Testis (tissue), 2 donors: Measurements from ENCODE around the gene NCKAP5.

ENCODE experiments used
- CTCF ChIP-seq, 3 experiments: fragments of 450-650 bp in 2 of 3; fragments of 200-600 bp in 1 of 3; sonication (generic) in 1 of 3; IDR thresholded peaks; one replicate each; pipeline ENCODE4 v1.5.1; 2016 to 2019; ENCODE audit warnings: antibody characterized with exemption in 3 of 3, mild to moderate bottlenecking in 2 of 3, moderate library complexity in 1 of 3
- POLR2A ChIP-seq: fragments of 450-650 bp; IDR thresholded peaks from one replicate; pipeline ENCODE4 v1.6.1; 2017; ENCODE audit warnings: antibody characterized with exemption, mild to moderate bottlenecking, moderate library complexity

- no peak for TF ChIP-seq CTCF (IDR thresholded peaks at IDR 0.05)
- TF ChIP-seq POLR2A = no peak
Observed at GRCh38 chr2:133334923-133335322, 233.3 kb downstream of the NCKAP5 start.
